K562 (cell line): ENCODE measurements around the gene ANK3. TPM values are rescaled to one million over a fixed set of nuclear protein-coding genes. Genes with fewer than 3 reads are reported as not detected.

Experiments
- ATAC-seq: fragments of 200-7000 bp; cut with Tn5 transposase; 3 replicates; pipeline ENCODE4 v1.9.1; 2020; ENCODE audit warnings: moderate library complexity
- BruUV-seq: library from RNA; stranded (reverse); fragments of 400-500 nt; replicated peaks from 2 replicates; lab custom pipeline; 2021; lab: Mats Ljungman, UMichigan
- CTCF ChIA-PET: fragments of 300-600 bp; formaldehyde crosslinking; extraction: SDS; loops from one replicate; lab custom pipeline; 2021; ENCODE audit warnings: low intra/inter-chr PET ratio; lab: Yijun Ruan, JAX
- POLR2A ChIA-PET: fragments of 300-600, 350-650 bp; sonication (Branson Sonifier 250); formaldehyde crosslinking; extraction: SDS; loops from one replicate; lab custom pipeline; 2021; ENCODE audit warnings: antibody characterized with exemption, inconsistent platforms; lab: Yijun Ruan, JAX
- DNase-seq, 4 experiments: peaks; one replicate each; pipeline versions ENCODE4 v3.0.0 to v3.0.0-alpha.2; 2011 to 2018; ENCODE audit warnings: low spot score in 3 of 4, mixed read lengths in 3 of 4; ENCODE audit errors: extremely low read depth in 1 of 4
- FAIRE-seq: peaks from 2 replicates; lab custom pipeline; 2011; peaks lifted over from hg19 to GRCh38; lab: Jason Lieb, UNC
- H2AFZ ChIP-seq: 2 replicates; pipeline ENCODE4 v1.6.0; 2011; ENCODE audit warnings: low read depth, low read length, control low read depth, inconsistent platforms
- H3K27ac ChIP-seq: fragments of 200-600 bp; 3 replicates; pipeline ENCODE4 v1.8.0; 2011; ENCODE audit warnings: low read depth, mild to moderate bottlenecking, control low read depth, inconsistent platforms, low read length, moderate library complexity, mixed read lengths; ENCODE audit errors: extremely low read depth
- H3K27me3 ChIP-seq, 2 experiments: fragments of 300-600 bp in 1 of 2; 2 replicates in 1 of 2; 3 replicates in 1 of 2; pipeline versions ENCODE4 v1.6.0 to v1.8.0; 2011; ENCODE audit warnings: inconsistent platforms in 2 of 2, low read length in 2 of 2, mild to moderate bottlenecking in 1 of 2, mixed read lengths in 1 of 2, moderate library complexity in 1 of 2; ENCODE audit not compliant: control insufficient read depth in 2 of 2, insufficient read depth in 2 of 2
- H3K36me3 ChIP-seq: fragments of 300-600 bp; 3 replicates; pipeline ENCODE4 v1.8.0; 2011; ENCODE audit warnings: mild to moderate bottlenecking, low read length, inconsistent platforms; ENCODE audit not compliant: control insufficient read depth, insufficient read depth
- H3K4me1 ChIP-seq, 2 experiments: fragments of 200-600 bp in 1 of 2; replicated peaks in 1 of 2; 2 replicates in 1 of 2; 3 replicates in 1 of 2; pipeline versions ENCODE4 v1.5.1 to v1.8.0; 2011; ENCODE audit warnings: inconsistent platforms in 2 of 2, low read length in 2 of 2, mild to moderate bottlenecking in 1 of 2, mixed read lengths in 1 of 2, moderate library complexity in 1 of 2; ENCODE audit not compliant: control insufficient read depth in 2 of 2, insufficient read depth in 2 of 2
- H3K4me2 ChIP-seq: 2 replicates; pipeline ENCODE4 v1.6.1; 2011; ENCODE audit warnings: low read length, control low read depth, inconsistent platforms, mixed read lengths; ENCODE audit not compliant: insufficient read depth
- H3K4me3 ChIP-seq: fragments of 200-600 bp; sonication (generic), shearing (Covaris generic); 2 replicates; pipeline ENCODE4 v1.5.1; 2016; ENCODE audit warnings: control low read depth, inconsistent platforms
- H3K79me2 ChIP-seq: fragments of 200-600 bp; 3 replicates; pipeline ENCODE4 v1.8.0; 2011; ENCODE audit warnings: low read length, inconsistent platforms; ENCODE audit not compliant: control insufficient read depth, insufficient read depth
- H3K9ac ChIP-seq, 2 experiments: 2 replicates each; pipeline versions ENCODE4 v1.6.0 to v1.6.1; 2011; ENCODE audit warnings: low read depth in 2 of 2, low read length in 2 of 2, control low read depth in 1 of 2, inconsistent platforms in 1 of 2, mild to moderate bottlenecking in 1 of 2, mixed read lengths in 1 of 2; ENCODE audit not compliant: insufficient read depth in 1 of 2
- H3K9me1 ChIP-seq: one replicate; pipeline ENCODE4 v1.6.0; 2011; ENCODE audit warnings: inconsistent platforms, mild to moderate bottlenecking, low read length, moderate library complexity; ENCODE audit not compliant: control insufficient read depth, insufficient read depth
- H3K9me3 ChIP-seq: replicated peaks from 2 replicates; pipeline ENCODE4 v1.5.1; 2011; ENCODE audit warnings: low read depth, low read length, inconsistent platforms; ENCODE audit not compliant: control insufficient read depth, insufficient read depth
- H4K20me1 ChIP-seq: replicated peaks from 2 replicates; pipeline ENCODE4 v1.6.1; 2011; ENCODE audit warnings: low read length, inconsistent platforms, mixed read lengths; ENCODE audit not compliant: control insufficient read depth, insufficient read depth
- EHMT2 ChIP-seq: fragments of 450-650 bp; IDR thresholded peaks from 2 replicates; pipeline ENCODE4 v1.6.1; 2018; ENCODE audit warnings: antibody characterized with exemption
- IRF9 ChIP-seq: fragments of 450-650 bp; IDR thresholded peaks from 2 replicates; pipeline ENCODE4 v1.6.1; 2016; ENCODE audit warnings: missing biosample characterization, missing genetic modification characterization
- MAX ChIP-seq: sonication (generic); formaldehyde crosslinking; IDR thresholded peaks from 2 replicates; pipeline ENCODE4 v1.9.0; 2022; ENCODE audit warnings: mild to moderate bottlenecking, missing genetic modification reagents
- NCOA1 ChIP-seq: fragments of 450-650 bp; IDR thresholded peaks from 2 replicates; pipeline ENCODE4 v1.6.1; 2016; ENCODE audit warnings: low read depth
- RHOXF2B ChIP-seq: fragments of 250-450 bp; sonication (Bioruptor Pico); conservative IDR thresholded peaks from 2 replicates; pipeline ENCODE4 v1.5.1; 2021
- TBP ChIP-seq: optimal IDR thresholded peaks from 2 replicates; pipeline ENCODE3; 2011; ENCODE audit warnings: low read depth, low read length, improper control_type of control experiment
- ZNF639 ChIP-seq, 2 experiments: fragments of 200-800 bp in 1 of 2; sonication (Bioruptor generic) in 1 of 2; sonication (generic) in 1 of 2; formaldehyde crosslinking in 1 of 2; IDR thresholded peaks in 1 of 2; conservative IDR thresholded peaks in 1 of 2; 2 replicates each; pipeline versions ENCODE4 v1.5.0 to v1.6.1; 2016 to 2020; ENCODE audit warnings: missing compliant biosample characterization in 1 of 2, missing genetic modification characterization in 1 of 2, missing genetic modification reagents in 1 of 2
- WGBS: fragments of 100-300 bp; shearing (Covaris generic); methylation state at CpG from one replicate; pipeline ENCODE4 v1.1.6; 2016; ENCODE audit warnings: low coverage, mixed read lengths; ENCODE audit not compliant: insufficient coverage; ENCODE audit errors: missing lambda C conversion rate; 5-methylcytosine and 5-hydroxymethylcytosine counted together
- in situ Hi-C: fragments of 300-500 bp; cut with MboI; formaldehyde crosslinking; loops from 4 replicates; pipeline ENCODE4 v1.15.0; 2018; ENCODE audit warnings: inconsistent platforms, mixed read lengths
- intact Hi-C: fragments of 100-400 bp; cut with micrococcal nuclease; formaldehyde crosslinking; loops from 2 replicates; pipeline ENCODE4 v1.14.2; 2022
- polyA plus RNA-seq, 8 experiments: library from polyadenylated mRNA; depleted of rRNA in 4 of 8; stranded (reverse) in 5 of 8; unstranded in 3 of 8; fragments of >200 nt; fragmentation: Nextera tagmentation in 2 of 8; fragmentation: Illumina TruSeq in 1 of 8; extraction: Ambion mirVana in 2 of 8; extraction: Trizol in 1 of 8; gene quantifications; 2 replicates each; pipeline versions ENCODE4 v1.2.1 to v1.2.3, GENCODE V29; 2011 to 2014; ENCODE audit warnings: inconsistent platforms in 1 of 8, missing spikeins in 1 of 8
- total RNA-seq, 7 experiments: library from RNA; depleted of rRNA in 6 of 7; stranded (reverse); fragments of >200 nt in 6 of 7; fragmentation: Illumina TruSeq in 2 of 7; extraction: Trizol in 2 of 7; gene quantifications; 2 replicates each; pipeline versions ENCODE4 v1.2.1 to v1.2.3, GENCODE V29; 2011 to 2021; ENCODE audit warnings: low replicate concordance in 1 of 7
- TF ChIP-seq, protein P1 (sequence below): fragments of 250-450 bp; sonication (Bioruptor Pico); IDR thresholded peaks from 2 replicates; pipeline ENCODE4 v1.5.1; 2021; ENCODE audit warnings: mild to moderate bottlenecking

The ANK3 gene
- total and polyA plus RNA-seq, 9 of the 15 experiments (the other 6 are each of a cell fraction or from before 2014, with no cell fraction given), result 10.0 to 32.3 (median 17.9) TPM

- TF ChIP-seq, protein P1, sequence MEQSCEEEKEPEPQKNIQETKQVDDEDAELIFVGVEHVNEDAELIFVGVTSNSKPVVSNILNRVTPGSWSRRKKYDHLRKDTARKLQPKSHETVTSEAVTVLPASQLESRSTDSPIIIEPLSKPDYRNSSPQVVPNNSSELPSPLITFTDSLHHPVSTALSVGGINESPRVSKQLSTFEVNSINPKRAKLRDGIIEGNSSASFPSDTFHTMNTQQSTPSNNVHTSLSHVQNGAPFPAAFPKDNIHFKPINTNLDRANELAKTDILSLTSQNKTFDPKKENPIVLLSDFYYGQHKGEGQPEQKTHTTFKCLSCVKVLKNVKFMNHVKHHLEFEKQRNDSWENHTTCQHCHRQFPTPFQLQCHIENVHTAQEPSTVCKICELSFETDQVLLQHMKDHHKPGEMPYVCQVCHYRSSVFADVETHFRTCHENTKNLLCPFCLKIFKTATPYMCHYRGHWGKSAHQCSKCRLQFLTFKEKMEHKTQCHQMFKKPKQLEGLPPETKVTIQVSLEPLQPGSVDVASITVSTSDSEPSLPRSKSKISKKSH, result no peak
- TF ChIP-seq TBP (no peak), RHOXF2B (CRISPR knock-in tag) (no peak), MAX (no peak), ZNF639 (CRISPR knock-in tag; conservative IDR thresholded peaks at IDR 0.05 in 1 of 2, IDR thresholded peaks at IDR 0.05 in 1 of 2) (no peak), IRF9 (no peak), EHMT2 (no peak), NCOA1 (no peak)
- POLR2A ChIA-PET, result no interaction called here
- DNase-seq, result no peak
- no peak for ATAC-seq
- no peak overlapping the region for H3K4me2 ChIP-seq
- no peaks in the 10 kb centered on the region for H3K79me2 ChIP-seq
- H3K4me3 ChIP-seq, result no peak overlapping the region
- no peaks in the 10 kb centered on the region for H3K4me1 ChIP-seq
- in situ Hi-C loops, result no loop called here
- no peak overlapping the region for H2AFZ ChIP-seq
- intact Hi-C loops, result no loop called here
- CTCF ChIA-PET, result no interaction called here
- H3K27ac ChIP-seq, result no peak overlapping the region
- no peaks in the 10 kb centered on the region for H3K36me3 ChIP-seq
- no peak overlapping the region for H3K9ac ChIP-seq
- H4K20me1 ChIP-seq, result no peaks in the 10 kb centered on the region
- H3K27me3 ChIP-seq, result peaks cover 0 to 7% of the 10 kb centered on the region in 2 experiments; a peak in 3 of 5 replicates
- WGBS, result 57% methylated on average over 2 of the region's 2 CpGs
- H3K9me3 ChIP-seq, result no peaks in the 10 kb centered on the region
- BruUV-seq, result no TSS peak
- no peaks in the 10 kb centered on the region for H3K9me1 ChIP-seq
- no peak for FAIRE-seq
Observed at GRCh38 chr10:60387531-60387930, 2.1 kb downstream of the ANK3 start.
